Progenitor cell of endocrine pancreas (in vitro differentiated cells): ENCODE measurements around the gene MTCL1. TPM values are rescaled to one million over a fixed set of nuclear protein-coding genes. Genes with fewer than 3 reads are reported as not detected.
A peak's percentile ranks its signal among the peaks of the same experiment; 100 is the strongest.

Experiments used
- DNase-seq: peaks from one replicate; pipeline ENCODE4 v3.0.0; 2021; ENCODE audit warnings: low spot score; ENCODE audit not compliant: unreplicated experiment
- H3K27ac Mint-ChIP-seq: 2 replicates; pipeline ENCODE4 v1.8.0; 2021; ENCODE audit warnings: mild to moderate bottlenecking, moderate library complexity, mixed read lengths
- H3K27me3 Mint-ChIP-seq: 2 replicates; pipeline ENCODE4 v1.8.0; 2021; ENCODE audit warnings: mixed read lengths
- H3K36me3 Mint-ChIP-seq: 2 replicates; pipeline ENCODE4 v1.8.0; 2022; ENCODE audit warnings: mixed read lengths; ENCODE audit not compliant: insufficient read depth
- H3K4me1 Mint-ChIP-seq: 2 replicates; pipeline ENCODE4 v1.8.0; 2021; ENCODE audit warnings: low read depth, mixed read lengths
- H3K4me3 Mint-ChIP-seq: 2 replicates; pipeline ENCODE4 v1.8.0; 2021; ENCODE audit warnings: low read depth, mild to moderate bottlenecking, moderate library complexity, mixed read lengths
- H3K9me3 Mint-ChIP-seq: 2 replicates; pipeline ENCODE4 v1.8.0; 2021; ENCODE audit warnings: low read depth, mixed read lengths
- CTCF ChIP-seq: fragments of 200-600 bp; sonication (generic); IDR thresholded peaks from one replicate; pipeline ENCODE4 v1.5.0; 2021; ENCODE audit warnings: antibody characterized with exemption, mild to moderate bottlenecking; ENCODE audit not compliant: unreplicated experiment
- total RNA-seq: library from RNA; stranded (reverse); gene quantifications from 2 replicates; pipeline ENCODE4 v1.2.1, GENCODE V29; 2021

The MTCL1 gene
- total RNA-seq, 1 donor from 2014 or later = 81.5 TPM

- TF ChIP-seq CTCF = no peak
- Mint-ChIP-seq H3K36me3 (peaks cover 19% of the 10 kb centered on the region), H3K9me3 (no peaks in the 10 kb centered on the region), H3K4me1 (peaks cover 58% of the 10 kb centered on the region), H3K27me3 (no peaks in the 10 kb centered on the region), H3K4me3 (no peak overlapping the region), H3K27ac (peak overlapping the region; percentile 11)
- no peak for DNase-seq
Observed at GRCh38 chr18:8794156-8794933, 89.0 kb downstream of the MTCL1 start.

- Mint-ChIP-seq H3K4me3 (no peak overlapping the region), H3K9me3 (no peaks in the 10 kb centered on the region), H3K36me3 (peaks cover 20% of the 10 kb centered on the region), H3K4me1 (peaks cover 58% of the 10 kb centered on the region), H3K27ac (no peak overlapping the region), H3K27me3 (no peaks in the 10 kb centered on the region)
- no peak for DNase-seq
- TF ChIP-seq CTCF = no peak
Observed at GRCh38 chr18:8794934-8795280, 89.6 kb downstream of the MTCL1 start.

GRCh38 chr18:8795586-8796325 lies 90.4 kb downstream of the MTCL1 start:
- no peaks in the 10 kb centered on the region for H3K9me3 Mint-ChIP-seq
- no peak for DNase-seq
- H3K27ac Mint-ChIP-seq = no peak overlapping the region
- peaks cover 64% of the 10 kb centered on the region for H3K4me1 Mint-ChIP-seq
- peaks cover 18% of the 10 kb centered on the region for H3K36me3 Mint-ChIP-seq
- no peaks in the 10 kb centered on the region for H3K27me3 Mint-ChIP-seq
- TF ChIP-seq CTCF = no peak
- H3K4me3 Mint-ChIP-seq = no peak overlapping the region

- no peaks in the 10 kb centered on the region for H3K27me3 Mint-ChIP-seq
- peak overlapping the region; percentile 77 for H3K27ac Mint-ChIP-seq
- DNase-seq = no peak
- H3K9me3 Mint-ChIP-seq = no peaks in the 10 kb centered on the region
- H3K4me3 Mint-ChIP-seq = no peak overlapping the region
- no peak for TF ChIP-seq CTCF
- peaks cover 72% of the 10 kb centered on the region for H3K4me1 Mint-ChIP-seq
- peaks cover 13% of the 10 kb centered on the region for H3K36me3 Mint-ChIP-seq
Observed at GRCh38 chr18:8797206-8797605, 91.8 kb downstream of the MTCL1 start.

GRCh38 chr18:8799001-8799400 lies 93.6 kb downstream of the MTCL1 start:
- Mint-ChIP-seq H3K36me3 (peaks cover 12% of the 10 kb centered on the region), H3K27ac (no peak overlapping the region), H3K27me3 (no peaks in the 10 kb centered on the region), H3K4me3 (no peak overlapping the region), H3K4me1 (peaks cover 56% of the 10 kb centered on the region), H3K9me3 (no peaks in the 10 kb centered on the region)
- TF ChIP-seq CTCF = no peak
- DNase-seq = no peak
